ENCODE measurements around the gene IRGM.

GRCh38 chr5:150797384-150797783 is 48.9 kb upstream of the IRGM start:
- no peak for TF ChIP-seq CTCF (IDR thresholded peaks at IDR 0.05)
- no peak for TF ChIP-seq POLR2A (IDR thresholded peaks at IDR 0.05)
- TF ChIP-seq POLR2AphosphoS5 (IDR thresholded peaks at IDR 0.05) = no peak

Data from transverse colon (tissue), 4 donors.